ENCODE data around the gene RAVER2.
A peak's percentile ranks its signal among the peaks of the same experiment; 100 is the strongest.

RAVER2 gene

GRCh38 chr1:64847666-64848065 lies 102.8 kb downstream of the RAVER2 start:
- no peak for DNase-seq

- DNase-seq, result no peak
These were observed 103.3 kb downstream of the RAVER2 start for GRCh38 chr1:64848136-64848535.

DNA sequence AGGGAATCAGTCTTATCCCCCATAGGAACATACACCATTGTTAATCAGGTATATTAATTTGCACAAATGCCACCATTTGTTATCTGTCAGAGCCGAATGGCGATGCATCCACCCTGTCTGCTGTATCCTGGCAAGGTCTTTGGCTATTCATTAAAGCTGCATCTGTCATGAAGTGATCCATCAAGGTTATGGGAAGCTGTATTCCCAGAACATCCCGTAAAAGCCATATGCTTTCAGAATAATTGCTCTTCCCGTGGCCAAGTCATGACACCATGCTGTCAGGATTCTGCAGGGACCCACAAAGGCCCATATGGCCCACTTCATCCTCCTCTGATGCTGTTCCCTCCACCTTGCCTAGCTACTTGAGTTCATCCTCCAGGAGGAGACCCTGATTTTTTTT lies 103.9 kb downstream of the RAVER2 start:
- no peak for DNase-seq

DNA sequence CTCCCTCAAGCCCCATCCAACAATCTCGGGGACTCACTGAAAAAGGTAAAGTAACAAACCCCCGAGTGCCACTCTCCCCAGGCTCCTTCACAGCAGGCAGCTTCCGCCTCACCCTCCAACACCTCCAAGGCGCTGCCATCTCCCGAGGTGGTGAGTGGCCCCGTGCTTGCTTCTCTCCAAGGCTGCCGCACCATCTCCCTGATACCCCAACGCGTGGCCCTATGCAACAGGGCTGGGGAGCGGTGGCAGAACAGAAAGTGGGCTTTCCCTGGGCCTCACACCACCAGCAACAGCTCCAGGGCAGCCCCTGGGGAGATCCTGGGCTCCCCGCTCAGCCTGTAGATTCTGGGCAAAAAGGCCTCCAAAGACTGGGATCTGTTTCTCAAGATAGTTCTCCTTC lies 105.1 kb downstream of the RAVER2 start:
- DNase-seq, result no peak

DNA sequence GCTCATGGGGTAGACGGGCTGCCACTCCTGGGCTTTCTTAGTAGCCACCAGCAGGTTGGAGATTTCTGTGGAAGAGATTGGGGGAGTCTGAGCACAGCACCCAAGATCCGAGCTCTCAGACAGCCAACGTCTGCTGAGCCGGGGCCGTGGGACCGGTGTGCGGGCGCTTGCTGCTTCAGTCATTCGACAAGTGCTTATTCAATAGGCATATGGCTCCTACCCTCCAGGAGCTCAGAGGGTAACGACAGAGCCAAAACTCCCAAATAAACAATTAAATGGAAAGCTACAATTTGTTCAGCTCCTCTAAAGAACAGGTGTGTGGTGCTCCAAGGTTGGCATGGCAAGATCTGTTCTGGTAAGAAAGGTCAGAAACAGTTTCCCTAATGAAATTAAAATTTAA lies 106.0 kb downstream of the RAVER2 start:
- no peak for DNase-seq

DNA sequence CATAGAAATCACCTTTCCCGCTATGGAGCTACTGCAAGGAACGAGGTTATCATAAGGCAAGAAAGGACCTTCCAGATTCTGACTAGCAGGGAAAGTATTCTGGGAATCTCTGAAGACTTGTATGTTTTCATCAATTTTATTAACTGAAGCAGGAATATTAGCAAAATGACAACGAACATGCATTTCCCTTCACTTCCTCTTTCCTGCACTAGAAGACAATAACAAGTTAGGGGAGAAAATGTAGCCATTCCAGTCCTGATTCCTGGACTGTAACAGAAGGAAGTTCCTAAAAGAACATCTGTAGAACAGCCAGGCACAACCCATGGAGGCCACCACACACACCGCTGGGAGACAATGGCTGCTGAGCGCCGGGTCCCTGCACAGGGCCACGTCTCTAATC lies 106.8 kb downstream of the RAVER2 start:
- DNase-seq, result no peak

GRCh38 chr1:64854674-64855073 lies 109.8 kb downstream of the RAVER2 start:
- no peak for DNase-seq

- DNase-seq, result no peak
These were observed 110.7 kb downstream of the RAVER2 start for GRCh38 chr1:64855557-64855956.

GRCh38 chr1:64856553-64856952 lies 111.7 kb downstream of the RAVER2 start:
- peak in 1 of 2 experiments; percentile 35 for DNase-seq

DNA sequence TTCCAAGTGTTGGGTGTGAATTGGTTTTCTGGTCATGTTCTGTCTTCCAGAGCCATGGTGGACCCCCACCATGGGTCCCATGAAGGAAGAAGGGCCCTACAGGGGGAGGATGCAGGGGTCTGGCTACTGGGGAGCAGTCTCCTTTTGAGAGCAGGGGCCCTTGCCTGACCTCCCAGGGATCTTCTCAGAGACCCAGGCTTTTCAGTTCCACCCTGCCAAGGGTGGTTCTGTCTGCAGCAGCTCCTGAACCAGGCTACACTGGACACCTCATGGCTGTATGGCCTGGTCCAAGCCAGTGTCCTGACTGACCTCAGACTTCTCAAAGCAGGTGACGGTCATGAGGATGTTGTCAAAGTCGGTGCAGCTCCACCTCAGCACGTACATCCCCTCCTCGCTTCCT lies 112.5 kb downstream of the RAVER2 start:
- DNase-seq, result no peak

DNA sequence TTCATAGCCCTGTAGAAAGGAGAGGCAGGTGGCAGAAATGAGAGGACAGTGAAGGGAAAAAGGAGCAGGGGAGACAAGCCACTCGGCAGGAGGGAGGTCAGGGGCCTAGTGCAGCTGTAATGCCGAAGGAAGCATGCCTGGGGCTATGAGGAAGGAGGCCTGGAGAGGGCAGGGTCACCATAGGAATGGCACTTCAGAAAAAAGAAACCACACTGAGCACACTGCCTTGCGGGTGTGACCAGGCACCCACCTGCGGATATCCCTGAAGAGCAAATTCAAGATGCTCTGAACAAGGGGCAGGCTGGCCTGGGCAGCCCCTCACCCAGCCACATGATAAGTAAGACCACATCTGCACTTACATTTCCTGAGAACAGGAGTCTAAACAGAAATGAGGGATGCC lies 116.7 kb downstream of the RAVER2 start:
- peak in 1 of 2 experiments; percentile 40 for DNase-seq

- DNase-seq, result no peak
These were observed 119.4 kb downstream of the RAVER2 start for GRCh38 chr1:64864018-64864940.

GRCh38 chr1:64865105-64865757 lies 120.4 kb downstream of the RAVER2 start:
- no peak for DNase-seq

- no peak for DNase-seq
These were observed 121.8 kb downstream of the RAVER2 start for GRCh38 chr1:64866689-64867088.

- DNase-seq, result no peak
These were observed 122.4 kb downstream of the RAVER2 start for GRCh38 chr1:64867266-64867665.

DNA sequence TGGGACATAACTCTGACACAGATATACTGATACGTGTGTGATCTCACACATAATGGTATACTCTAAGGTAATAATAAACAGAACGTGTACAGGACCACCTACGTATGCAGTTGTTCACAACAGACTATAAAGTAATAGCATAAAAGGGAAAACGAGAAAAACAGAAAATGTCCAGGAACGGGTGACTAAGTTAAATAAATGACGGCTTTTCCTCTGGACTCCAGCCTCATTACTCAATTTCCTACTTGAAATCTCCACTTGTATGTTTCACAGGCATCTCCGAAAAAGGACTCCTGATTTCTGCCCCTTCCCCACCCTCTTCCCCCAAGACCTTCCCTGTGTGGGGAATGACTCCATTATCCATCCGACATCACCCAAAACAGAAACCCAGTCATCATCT lies 126.4 kb downstream of the RAVER2 start:
- no peak for DNase-seq

- DNase-seq, result no peak
These were observed 127.2 kb downstream of the RAVER2 start for GRCh38 chr1:64872067-64872466.

DNA sequence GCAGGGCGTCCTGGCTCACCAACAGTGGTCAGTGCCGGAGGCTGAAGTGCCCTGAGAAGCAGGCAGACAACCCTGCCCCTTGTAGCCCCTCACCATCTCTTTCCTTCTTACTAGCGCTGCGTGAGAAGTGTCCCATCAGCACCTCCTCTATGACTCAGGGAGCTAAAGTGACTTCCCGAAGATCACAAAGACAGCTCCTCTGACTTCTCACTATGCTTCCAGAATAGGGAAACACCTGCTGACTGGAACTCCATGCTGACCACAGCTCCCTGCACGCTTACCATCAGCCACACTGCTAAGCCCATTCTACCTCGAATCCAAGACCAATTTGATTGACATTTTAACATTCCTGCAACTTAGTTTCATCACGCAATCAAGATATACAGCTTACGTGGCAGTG lies 128.7 kb downstream of the RAVER2 start:
- DNase-seq, result no peak

GRCh38 chr1:64874666-64875065 lies 129.8 kb downstream of the RAVER2 start:
- no peak for DNase-seq

DNA sequence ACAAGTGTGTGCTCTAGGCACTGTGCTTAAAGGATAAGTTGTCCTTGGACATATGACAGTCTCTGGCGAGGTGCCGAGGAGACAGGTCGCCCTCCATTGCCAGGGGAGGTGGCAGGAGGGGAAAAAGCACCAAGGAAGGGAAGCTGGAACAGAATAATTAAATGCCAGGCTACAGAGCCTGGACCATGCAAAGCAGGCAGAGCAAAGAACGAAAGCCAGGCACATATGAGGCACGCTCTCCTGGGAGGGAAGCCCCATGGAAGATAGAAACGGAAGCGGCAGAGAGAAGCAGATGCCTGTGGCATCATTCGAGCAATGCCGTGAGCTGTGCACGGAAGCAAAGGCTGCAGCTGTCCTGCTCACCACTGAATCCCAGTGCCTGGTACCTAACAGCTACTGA lies 130.2 kb downstream of the RAVER2 start:
- DNase-seq, result peak; percentile 76 to 88

DNA sequence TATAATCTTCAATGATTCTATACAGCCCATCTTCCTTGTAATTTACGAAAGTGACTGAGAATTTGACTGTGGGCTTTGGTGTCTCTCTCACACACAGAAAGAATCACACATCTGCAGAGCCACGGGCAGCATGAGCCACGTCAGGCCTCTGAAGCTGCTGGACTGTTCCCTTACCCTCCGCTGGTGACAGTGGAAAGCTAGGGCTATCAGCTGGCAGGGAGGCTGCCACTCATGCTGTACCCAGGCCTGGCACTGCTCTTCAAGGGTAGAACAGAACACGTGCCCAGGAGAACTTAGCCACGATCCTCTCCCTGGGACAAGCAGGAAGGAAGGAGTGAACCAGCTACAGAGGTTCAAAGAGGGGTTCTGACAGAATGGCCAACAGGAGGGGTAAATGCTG lies 130.7 kb downstream of the RAVER2 start:
- DNase-seq, result no peak

GRCh38 chr1:64877151-64877550 lies 132.3 kb downstream of the RAVER2 start:
- no peak for DNase-seq

GRCh38 chr1:64877598-64877997 lies 132.7 kb downstream of the RAVER2 start:
- no peak for DNase-seq

- no peak for DNase-seq
These were observed 133.2 kb downstream of the RAVER2 start for GRCh38 chr1:64878090-64878489.

Measured in NCI-H526 (cell line).